Measurements from ENCODE around the gene PLCB1. TPM values are rescaled to one million over a fixed set of nuclear protein-coding genes. Genes with fewer than 3 reads are reported as not detected.
"Not testable (repeated sequence)": the region's sequence is repeated elsewhere in the genome, so short reads cannot be mapped to it uniquely, and the experiment has no call there.

PLCB1 gene
- total RNA-seq, 2 donors from 2014 or later: 16.9 to 20.8 TPM

DNA sequence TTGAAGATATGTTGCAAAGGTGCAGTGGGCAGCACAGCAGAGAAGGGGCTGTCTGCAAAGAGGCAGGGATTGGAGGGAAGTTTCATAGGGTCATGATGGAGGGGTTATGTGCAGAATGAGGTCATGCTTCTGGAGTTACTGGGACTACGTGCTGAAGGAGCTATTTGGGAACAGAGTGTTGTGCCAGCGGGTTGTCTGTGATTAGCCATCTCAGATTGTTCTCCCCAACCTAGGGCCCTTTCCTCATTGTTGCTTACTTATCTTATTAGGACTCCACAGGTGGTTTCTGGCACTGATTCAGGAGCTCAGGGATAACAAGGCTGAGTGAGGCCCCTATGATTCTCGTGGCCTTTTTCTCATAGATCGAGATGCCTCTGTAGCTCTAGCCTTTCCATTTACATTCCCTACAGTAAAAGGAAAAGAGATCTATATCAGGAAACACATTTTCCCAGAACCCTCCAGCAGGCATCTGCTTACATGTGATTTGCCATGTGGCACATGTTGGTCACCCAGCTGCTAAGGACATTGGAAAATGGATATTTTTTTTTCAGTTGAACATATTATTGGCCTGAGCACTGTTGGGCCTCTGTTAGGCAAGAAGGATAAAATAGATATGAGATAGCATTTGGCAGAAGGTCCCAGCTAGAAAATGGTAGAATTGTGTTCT lies 507.2 kb downstream of the PLCB1 start:
- intact Hi-C loops (cut with DNase I): no loop called here
- DNase-seq (ENCODE audit: low spot score): no peak

- no peak for DNase-seq (ENCODE audit: low spot score)
- intact Hi-C loops (cut with DNase I): no loop called here
These were observed 508.4 kb downstream of the PLCB1 start for GRCh38 chr20:8640461-8640860.

GRCh38 chr20:8642247-8642646 lies 510.2 kb downstream of the PLCB1 start:
- intact Hi-C loops (cut with DNase I): no loop called here
- DNase-seq (ENCODE audit: low spot score): no peak

DNA sequence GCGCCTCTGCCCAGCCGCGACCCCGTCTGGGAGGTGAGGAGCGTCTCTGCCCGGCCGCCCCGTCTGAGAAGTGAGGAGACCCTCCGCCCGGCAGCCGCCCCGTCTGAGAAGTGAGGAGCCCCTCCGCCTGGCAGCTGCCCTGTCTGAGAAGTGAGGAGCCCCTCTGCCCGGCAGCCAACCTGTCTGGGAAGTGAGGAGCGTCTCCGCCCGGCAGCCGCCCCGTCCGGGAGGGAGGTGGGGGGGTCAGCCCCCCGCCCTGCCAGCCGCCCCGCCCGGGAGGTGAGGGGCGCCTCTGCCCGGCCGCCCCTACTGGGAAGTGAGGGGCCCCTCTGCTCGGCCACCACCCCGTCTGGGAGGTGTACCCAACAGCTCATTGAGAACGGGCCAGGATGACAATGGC lies 512.4 kb downstream of the PLCB1 start:
- DNase-seq (ENCODE audit: low spot score): peak; percentile 58
- intact Hi-C loops (cut with DNase I): not testable (repeated sequence)

- DNase-seq (ENCODE audit: low spot score): no peak
- intact Hi-C loops (cut with DNase I): no loop called here
These were observed 513.3 kb downstream of the PLCB1 start for GRCh38 chr20:8645326-8645725.

DNA sequence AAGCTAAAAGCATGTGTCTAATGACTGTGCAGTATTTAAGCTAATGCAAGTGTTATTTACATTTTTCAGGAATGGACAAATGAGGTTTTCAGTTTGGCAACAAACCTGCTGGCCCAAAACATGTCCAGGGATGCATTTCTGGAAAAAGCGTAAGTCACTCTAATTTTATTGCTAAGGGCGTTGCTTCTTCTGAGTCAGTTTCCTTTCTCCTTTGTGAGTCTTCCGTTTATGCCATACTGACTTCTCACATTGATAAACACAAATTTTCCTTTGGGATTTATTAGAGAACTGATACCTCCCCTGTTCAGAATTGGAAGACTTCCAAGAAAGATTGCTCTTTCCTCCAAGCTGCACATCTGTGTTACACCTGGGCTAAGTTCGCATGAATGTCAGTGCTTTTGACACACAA lies 514.0 kb downstream of the PLCB1 start:
- DNase-seq (ENCODE audit: low spot score): no peak
- intact Hi-C loops (cut with DNase I): no loop called here

DNA sequence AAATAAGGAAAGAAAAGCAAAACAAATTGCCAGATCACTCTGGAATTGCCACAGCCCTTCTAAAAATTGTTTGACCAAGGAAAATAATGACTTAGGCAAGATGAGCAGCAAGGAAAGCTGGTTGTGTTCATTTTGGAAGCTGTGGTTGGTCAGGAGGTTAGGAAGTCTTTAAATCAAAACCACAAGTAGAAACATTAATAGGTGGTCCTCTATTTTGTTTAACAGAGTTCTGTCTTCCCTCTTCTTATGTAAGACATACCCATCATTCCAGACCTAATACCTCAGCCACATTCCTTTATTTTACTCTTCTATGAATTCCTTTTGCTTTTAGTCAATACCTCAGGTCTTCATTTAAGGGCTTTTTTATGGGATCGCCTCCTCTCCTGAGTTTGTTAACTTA lies 514.6 kb downstream of the PLCB1 start:
- no peak for DNase-seq (ENCODE audit: low spot score)
- intact Hi-C loops (cut with DNase I): no loop called here

- no peak for DNase-seq (ENCODE audit: low spot score)
- intact Hi-C loops (cut with DNase I): no loop called here
These were observed 515.9 kb downstream of the PLCB1 start for GRCh38 chr20:8647961-8648441.

DNA sequence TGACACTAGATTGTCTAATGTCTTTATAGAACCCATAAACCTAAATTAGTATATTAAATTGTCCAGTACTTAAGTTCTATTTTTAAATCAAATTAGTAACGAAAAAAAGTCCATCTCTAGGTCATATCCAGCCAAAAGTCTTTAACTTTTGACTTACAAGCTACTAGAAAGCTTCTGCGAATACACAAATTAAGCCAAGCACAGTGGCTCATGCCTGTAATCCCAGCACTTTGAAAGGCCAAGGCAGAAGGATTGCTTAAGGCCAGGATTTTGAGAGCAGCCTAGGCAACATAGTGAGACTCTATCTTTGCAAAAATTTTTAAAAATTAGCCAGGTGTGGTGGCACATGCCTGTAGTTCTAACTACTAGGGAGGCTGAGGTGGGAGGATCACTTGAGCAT lies 516.4 kb downstream of the PLCB1 start:
- DNase-seq (ENCODE audit: low spot score): no peak
- intact Hi-C loops (cut with DNase I): no loop called here

- intact Hi-C loops (cut with DNase I): no loop called here
These were observed 520.3 kb downstream of the PLCB1 start for GRCh38 chr20:8652396-8652795.

DNA sequence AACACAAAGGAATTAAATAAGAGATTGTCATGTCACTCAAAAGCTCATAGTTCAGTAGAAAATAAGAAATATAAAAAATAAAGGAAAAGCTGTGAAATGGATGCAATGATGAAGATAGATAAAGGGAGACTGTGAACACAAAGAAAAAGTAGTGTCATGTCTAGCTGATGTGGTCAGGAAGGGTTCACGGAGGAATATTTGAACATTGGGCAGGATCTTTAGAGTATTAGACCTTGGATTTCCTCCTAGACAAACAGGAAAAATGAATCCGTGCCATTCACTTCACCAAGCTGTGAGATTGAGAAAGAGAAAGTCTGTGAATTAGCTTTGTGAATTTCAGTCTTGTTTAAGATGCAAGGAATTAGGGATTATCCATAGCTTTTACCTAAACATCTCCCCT lies 522.4 kb downstream of the PLCB1 start:
- intact Hi-C loops (cut with DNase I): no loop called here
- no peak for DNase-seq (ENCODE audit: low spot score)

More at GRCh38 chr20:8652396-8652795, 520.3 kb downstream of the PLCB1 start:
- DNase-seq (ENCODE audit: low spot score): no peak

- intact Hi-C loops (cut with DNase I): loop anchor here in 1 of 2 donors (5.0 kb wide), 1 partner anchor 94 kb away; no protein-coding TSS in a partner anchor
- no peak for DNase-seq (ENCODE audit: low spot score)
These were observed 524.3 kb downstream of the PLCB1 start for GRCh38 chr20:8656335-8656734.

GRCh38 chr20:8657664-8658063 lies 525.6 kb downstream of the PLCB1 start:
- intact Hi-C loops (cut with DNase I): loop anchor here in 1 of 2 donors (5.0 kb wide), 1 partner anchor 95 kb away; no protein-coding TSS in a partner anchor

DNA sequence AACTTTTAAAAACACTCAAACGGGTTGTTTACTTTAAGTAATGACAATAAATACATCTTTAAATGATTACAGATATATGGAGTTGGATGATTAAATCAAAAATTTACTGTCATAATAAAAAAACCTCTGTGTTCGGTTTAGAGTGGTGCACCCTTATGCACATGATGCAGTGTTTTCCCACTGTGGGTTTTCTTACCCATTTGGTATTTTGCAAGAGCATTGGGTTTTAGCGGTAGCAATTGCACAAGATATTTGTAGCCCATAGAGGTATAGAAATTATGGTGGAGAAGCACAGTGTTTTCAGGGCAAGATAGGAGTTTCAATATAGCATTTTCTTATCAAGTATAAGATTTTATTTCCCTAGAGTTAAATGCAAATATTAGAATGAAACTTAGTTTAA lies 526.0 kb downstream of the PLCB1 start:
- DNase-seq (ENCODE audit: low spot score): no peak
- intact Hi-C loops (cut with DNase I): loop anchor here in 1 of 2 donors (5.0 kb wide), 1 partner anchor 96 kb away; no protein-coding TSS in a partner anchor

More at GRCh38 chr20:8657664-8658063, 525.6 kb downstream of the PLCB1 start:
- no peak for DNase-seq (ENCODE audit: low spot score)

GRCh38 chr20:8661229-8661952 lies 529.3 kb downstream of the PLCB1 start:
- intact Hi-C loops (cut with DNase I): no loop called here
- no peak for DNase-seq (ENCODE audit: low spot score)

DNA sequence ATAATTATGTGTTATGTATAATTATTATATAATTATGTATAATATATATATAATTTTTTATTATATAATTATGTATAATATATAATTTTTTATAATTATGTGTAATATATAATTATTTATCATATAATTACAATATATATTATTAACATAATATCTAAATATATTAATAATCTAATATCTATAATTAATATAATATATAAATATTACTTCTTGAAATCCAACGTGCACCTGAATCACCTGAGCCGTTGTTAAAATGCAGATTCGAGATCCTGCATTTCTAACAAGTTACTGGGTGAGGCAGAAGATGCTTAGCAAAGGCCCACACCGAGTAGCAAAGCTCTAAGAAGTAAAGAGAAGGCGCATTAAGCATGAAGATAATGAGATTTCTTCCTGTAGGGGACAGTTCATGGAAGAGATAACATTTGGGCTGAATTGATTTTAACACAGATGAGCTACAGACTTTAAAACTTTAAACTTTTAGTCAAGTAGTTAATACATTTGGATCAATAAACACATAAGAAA lies 530.4 kb downstream of the PLCB1 start:
- DNase-seq (ENCODE audit: low spot score): no peak
- intact Hi-C loops (cut with DNase I): no loop called here

DNA sequence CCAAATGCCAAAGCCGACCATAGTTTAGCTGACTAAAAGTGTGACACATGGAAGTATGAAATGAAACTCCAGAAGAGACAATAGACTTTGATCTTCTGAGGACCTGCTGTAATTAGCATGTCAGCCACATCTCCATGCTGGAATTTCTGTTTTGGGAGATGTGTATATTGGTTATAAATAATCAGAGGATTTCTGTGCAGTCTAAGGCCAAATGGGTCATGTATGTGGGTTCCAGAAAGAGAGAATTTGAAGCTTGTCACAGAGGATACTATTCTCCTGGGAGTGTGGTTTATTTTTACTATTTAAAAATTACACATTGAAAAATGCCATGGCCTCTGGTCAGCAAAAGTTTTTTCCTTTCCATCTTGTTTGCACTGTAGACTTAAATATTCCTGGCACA lies 531.4 kb downstream of the PLCB1 start:
- intact Hi-C loops (cut with DNase I): no loop called here
- no peak for DNase-seq (ENCODE audit: low spot score)

- no peak for DNase-seq (ENCODE audit: low spot score)
- intact Hi-C loops (cut with DNase I): no loop called here
These were observed 532.7 kb downstream of the PLCB1 start for GRCh38 chr20:8664778-8665177.

- no peak for DNase-seq (ENCODE audit: low spot score)
- intact Hi-C loops (cut with DNase I): no loop called here
These were observed 535.2 kb downstream of the PLCB1 start for GRCh38 chr20:8667306-8667705.

DNA sequence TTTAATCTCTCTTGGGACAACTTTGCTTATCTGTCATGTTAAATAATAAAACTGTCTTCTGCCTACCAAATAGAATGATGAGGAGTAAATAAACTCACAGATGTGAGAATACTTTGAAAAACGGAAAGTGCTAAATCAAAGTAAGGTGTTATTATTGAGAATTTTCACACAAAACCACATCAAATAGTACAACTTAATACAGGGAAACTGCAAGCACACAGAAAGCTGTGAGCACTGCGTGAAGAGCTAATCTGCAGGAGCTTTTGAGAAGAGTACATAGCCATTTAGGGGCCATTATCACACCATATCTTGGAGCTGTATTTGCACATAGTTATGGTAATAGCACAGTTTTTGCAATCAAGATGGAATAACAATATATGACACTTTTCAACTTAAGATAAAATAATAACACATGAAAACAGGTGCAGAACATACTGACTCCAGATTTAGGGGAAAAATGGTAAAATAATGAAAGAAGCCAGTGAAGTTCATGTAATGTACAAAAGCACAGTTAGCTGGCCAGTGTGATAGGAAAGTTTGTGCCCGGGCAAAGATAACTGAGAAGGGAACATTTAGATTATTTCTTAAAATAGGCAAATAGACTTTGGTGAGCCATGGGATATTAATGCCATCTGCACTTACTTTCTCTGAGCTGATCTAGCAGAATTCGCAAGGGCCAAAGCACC lies 538.3 kb downstream of the PLCB1 start:
- no peak for DNase-seq (ENCODE audit: low spot score)
- intact Hi-C loops (cut with DNase I): no loop called here
